ENCODE measurements around the gene DUSP19.

DNA sequence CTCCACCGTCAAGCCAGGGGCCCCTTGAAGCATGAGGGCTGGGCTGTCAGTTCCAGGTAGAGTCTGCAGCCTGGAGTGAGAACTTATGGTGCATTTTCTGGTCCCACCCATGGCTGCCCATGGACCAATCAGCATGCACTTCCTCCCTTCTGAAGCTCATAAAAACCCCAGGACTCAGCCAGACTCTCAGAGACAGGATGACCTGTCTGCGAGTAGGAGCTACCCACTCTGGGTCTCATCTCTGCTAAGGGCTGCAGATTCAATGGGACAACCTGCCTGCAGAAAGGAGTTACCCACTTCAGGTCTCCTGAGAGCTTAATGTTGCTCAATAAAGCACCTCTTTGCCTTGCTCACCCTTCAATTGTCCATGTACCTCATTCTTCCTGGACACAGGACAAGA lies 9.4 kb upstream of the DUSP19 start:
- TF ChIP-seq POLR2A (IDR thresholded peaks at IDR 0.05; ENCODE audit: low read depth, low read length) (no peak), RCOR1 (IDR thresholded peaks at IDR 0.05; ENCODE audit: insufficient replicate concordance, low read length) (no peak), RAD21 (IDR thresholded peaks at IDR 0.05; ENCODE audit: low read length) (no peak), MXI1 (IDR thresholded peaks at IDR 0.05; ENCODE audit: borderline replicate concordance, low read depth, low read length) (no peak), MAFK (IDR thresholded peaks at IDR 0.05; ENCODE audit: low read depth, low read length) (no peak), CHD1 (IDR thresholded peaks at IDR 0.05; ENCODE audit: low read depth, low read length) (no peak)
- TF ChIP-seq, protein P1, sequence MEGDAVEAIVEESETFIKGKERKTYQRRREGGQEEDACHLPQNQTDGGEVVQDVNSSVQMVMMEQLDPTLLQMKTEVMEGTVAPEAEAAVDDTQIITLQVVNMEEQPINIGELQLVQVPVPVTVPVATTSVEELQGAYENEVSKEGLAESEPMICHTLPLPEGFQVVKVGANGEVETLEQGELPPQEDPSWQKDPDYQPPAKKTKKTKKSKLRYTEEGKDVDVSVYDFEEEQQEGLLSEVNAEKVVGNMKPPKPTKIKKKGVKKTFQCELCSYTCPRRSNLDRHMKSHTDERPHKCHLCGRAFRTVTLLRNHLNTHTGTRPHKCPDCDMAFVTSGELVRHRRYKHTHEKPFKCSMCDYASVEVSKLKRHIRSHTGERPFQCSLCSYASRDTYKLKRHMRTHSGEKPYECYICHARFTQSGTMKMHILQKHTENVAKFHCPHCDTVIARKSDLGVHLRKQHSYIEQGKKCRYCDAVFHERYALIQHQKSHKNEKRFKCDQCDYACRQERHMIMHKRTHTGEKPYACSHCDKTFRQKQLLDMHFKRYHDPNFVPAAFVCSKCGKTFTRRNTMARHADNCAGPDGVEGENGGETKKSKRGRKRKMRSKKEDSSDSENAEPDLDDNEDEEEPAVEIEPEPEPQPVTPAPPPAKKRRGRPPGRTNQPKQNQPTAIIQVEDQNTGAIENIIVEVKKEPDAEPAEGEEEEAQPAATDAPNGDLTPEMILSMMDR (conservative IDR thresholded peaks at IDR 0.05; ENCODE audit: low read depth, low read length): no peak
